Rectal smooth muscle tissue (tissue), 1 donor: ENCODE results near the gene TGFB3.

ENCODE experiments used
- H3K27ac ChIP-seq: one replicate; pipeline ENCODE4 v1.7.0; 2013; ENCODE audit warnings: low read depth, low read length, inconsistent platforms
- H3K27me3 ChIP-seq: one replicate; pipeline ENCODE4 v1.7.0; 2013; ENCODE audit warnings: low read length; ENCODE audit not compliant: control insufficient read depth, insufficient read depth
- H3K36me3 ChIP-seq: one replicate; pipeline ENCODE4 v1.7.0; 2013; ENCODE audit warnings: low read length; ENCODE audit not compliant: control insufficient read depth, insufficient read depth
- H3K4me1 ChIP-seq: one replicate; pipeline ENCODE4 v1.7.0; 2013; ENCODE audit warnings: low read length; ENCODE audit not compliant: control insufficient read depth, insufficient read depth
- H3K4me3 ChIP-seq: one replicate; pipeline ENCODE4 v1.7.0; 2013; ENCODE audit warnings: low read length
- H3K9ac ChIP-seq: one replicate; pipeline ENCODE4 v1.7.0; 2013; ENCODE audit warnings: low read length

Gene TGFB3

GRCh38 chr14:75984674-75985073, 2.9 kb upstream of the TGFB3 start:
- H3K36me3 ChIP-seq: no peaks in the 10 kb centered on the region
- no peaks in the 10 kb centered on the region for H3K27me3 ChIP-seq
- no peak overlapping the region for H3K9ac ChIP-seq
- no peak overlapping the region for H3K4me3 ChIP-seq
- no peak overlapping the region for H3K27ac ChIP-seq
- H3K4me1 ChIP-seq: peaks cover 16% of the 10 kb centered on the region

- peak overlapping the region; percentile 93 for H3K27ac ChIP-seq
- peaks cover 19% of the 10 kb centered on the region for H3K4me1 ChIP-seq
- no peaks in the 10 kb centered on the region for H3K36me3 ChIP-seq
- no peaks in the 10 kb centered on the region for H3K27me3 ChIP-seq
- H3K4me3 ChIP-seq: peak overlapping the region; percentile 51
- no peak overlapping the region for H3K9ac ChIP-seq
These were observed 1.2 kb upstream of the TGFB3 start for GRCh38 chr14:75983019-75983358.

- peaks cover 19% of the 10 kb centered on the region for H3K4me1 ChIP-seq
These were observed 647 bp upstream of the TGFB3 start for GRCh38 chr14:75982266-75983018.

GRCh38 chr14:75980856-75981255, 939 bp downstream of the TGFB3 start:
- Histone ChIP-seq H3K27me3 (no peaks in the 10 kb centered on the region), H3K9ac (no peak overlapping the region), H3K4me1 (peaks cover 12% of the 10 kb centered on the region), H3K36me3 (no peaks in the 10 kb centered on the region), H3K4me3 (peak overlapping the region; percentile 74), H3K27ac (peak overlapping the region; percentile 93)

More at GRCh38 chr14:75982266-75983018, 647 bp upstream of the TGFB3 start:
- no peaks in the 10 kb centered on the region for H3K36me3 ChIP-seq
- H3K9ac ChIP-seq: peak overlapping the region; percentile 26
- no peaks in the 10 kb centered on the region for H3K27me3 ChIP-seq
- peak overlapping the region; percentile 74 for H3K4me3 ChIP-seq
- H3K27ac ChIP-seq: peak overlapping the region; percentile 93

- Histone ChIP-seq H3K27ac (peak overlapping the region; percentile 93), H3K4me3 (peak overlapping the region; percentile 74), H3K36me3 (no peaks in the 10 kb centered on the region), H3K9ac (no peak overlapping the region), H3K27me3 (no peaks in the 10 kb centered on the region), H3K4me1 (peaks cover 12% of the 10 kb centered on the region)
These were observed 1.9 kb downstream of the TGFB3 start for GRCh38 chr14:75979648-75980565.

GRCh38 chr14:75979071-75979571, 2.7 kb downstream of the TGFB3 start:
- no peak overlapping the region for H3K27ac ChIP-seq
- H3K27me3 ChIP-seq: no peaks in the 10 kb centered on the region
- no peak overlapping the region for H3K9ac ChIP-seq
- peaks cover 12% of the 10 kb centered on the region for H3K4me1 ChIP-seq
- peak overlapping the region; percentile 41 for H3K4me3 ChIP-seq
- no peaks in the 10 kb centered on the region for H3K36me3 ChIP-seq

- Histone ChIP-seq H3K27me3 (no peaks in the 10 kb centered on the region), H3K36me3 (no peaks in the 10 kb centered on the region), H3K27ac (no peak overlapping the region), H3K4me1 (peaks cover 12% of the 10 kb centered on the region), H3K9ac (no peak overlapping the region), H3K4me3 (no peak overlapping the region)
These were observed 3.5 kb downstream of the TGFB3 start for GRCh38 chr14:75978249-75978731.

- no peaks in the 10 kb centered on the region for H3K27me3 ChIP-seq
- H3K27ac ChIP-seq: no peak overlapping the region
- no peak overlapping the region for H3K9ac ChIP-seq
- H3K4me1 ChIP-seq: peaks cover 15% of the 10 kb centered on the region
- no peak overlapping the region for H3K4me3 ChIP-seq
- H3K36me3 ChIP-seq: no peaks in the 10 kb centered on the region
These were observed 4.2 kb downstream of the TGFB3 start for GRCh38 chr14:75977582-75977943.

GRCh38 chr14:75976826-75977581, 4.8 kb downstream of the TGFB3 start:
- no peak overlapping the region for H3K4me3 ChIP-seq
- no peaks in the 10 kb centered on the region for H3K27me3 ChIP-seq
- no peak overlapping the region for H3K9ac ChIP-seq
- H3K4me1 ChIP-seq: peaks cover 15% of the 10 kb centered on the region
- no peaks in the 10 kb centered on the region for H3K36me3 ChIP-seq
- no peak overlapping the region for H3K27ac ChIP-seq

- H3K27ac ChIP-seq: no peak overlapping the region
- H3K36me3 ChIP-seq: no peaks in the 10 kb centered on the region
- no peak overlapping the region for H3K9ac ChIP-seq
- H3K4me3 ChIP-seq: no peak overlapping the region
- H3K4me1 ChIP-seq: peaks cover 3% of the 10 kb centered on the region
- no peaks in the 10 kb centered on the region for H3K27me3 ChIP-seq
These were observed 8.9 kb downstream of the TGFB3 start for GRCh38 chr14:75972801-75973421.

GRCh38 chr14:75971509-75971908, 10.3 kb downstream of the TGFB3 start:
- Histone ChIP-seq H3K36me3 (peaks cover 2% of the 10 kb centered on the region), H3K4me3 (no peak overlapping the region)

More at GRCh38 chr14:75971509-75971908, 10.3 kb downstream of the TGFB3 start:
- H3K27ac ChIP-seq: no peak overlapping the region
- no peak overlapping the region for H3K9ac ChIP-seq
- H3K27me3 ChIP-seq: no peaks in the 10 kb centered on the region
- peaks cover 3% of the 10 kb centered on the region for H3K4me1 ChIP-seq
